Measurements from ENCODE around the gene UBE2E2. TPM values are rescaled to one million over a fixed set of nuclear protein-coding genes. Genes with fewer than 3 reads are reported as not detected.
A peak's percentile ranks its signal among the peaks of the same experiment; 100 is the strongest.

Gene UBE2E2
- total RNA-seq, 1 donor from 2014 or later = 61.3 TPM

DNA sequence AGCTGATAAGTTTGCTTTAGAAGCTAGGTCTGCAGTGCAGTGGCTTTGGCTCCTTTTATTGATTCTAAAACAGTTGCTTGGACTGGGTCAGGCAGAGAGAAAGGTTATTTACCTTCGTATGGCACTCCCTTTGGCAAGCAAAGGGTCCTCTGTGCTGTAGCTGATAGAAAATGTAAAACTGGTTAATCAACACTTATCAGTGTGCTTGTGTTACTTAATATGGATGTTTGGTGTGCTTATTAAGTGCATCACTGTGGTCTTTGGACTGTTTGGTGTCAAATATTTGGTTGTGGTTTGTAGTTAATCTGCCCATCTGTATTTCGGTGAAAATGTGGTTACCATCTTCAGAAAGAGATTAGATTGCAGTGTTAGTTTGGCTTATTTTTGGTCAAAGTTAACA is 16.0 kb downstream of the UBE2E2 start:
- no peaks in the 10 kb centered on the region for H3K36me3 ChIP-seq (ENCODE audit: control insufficient read depth, insufficient read depth, low read length)
- TF ChIP-seq, protein P1, sequence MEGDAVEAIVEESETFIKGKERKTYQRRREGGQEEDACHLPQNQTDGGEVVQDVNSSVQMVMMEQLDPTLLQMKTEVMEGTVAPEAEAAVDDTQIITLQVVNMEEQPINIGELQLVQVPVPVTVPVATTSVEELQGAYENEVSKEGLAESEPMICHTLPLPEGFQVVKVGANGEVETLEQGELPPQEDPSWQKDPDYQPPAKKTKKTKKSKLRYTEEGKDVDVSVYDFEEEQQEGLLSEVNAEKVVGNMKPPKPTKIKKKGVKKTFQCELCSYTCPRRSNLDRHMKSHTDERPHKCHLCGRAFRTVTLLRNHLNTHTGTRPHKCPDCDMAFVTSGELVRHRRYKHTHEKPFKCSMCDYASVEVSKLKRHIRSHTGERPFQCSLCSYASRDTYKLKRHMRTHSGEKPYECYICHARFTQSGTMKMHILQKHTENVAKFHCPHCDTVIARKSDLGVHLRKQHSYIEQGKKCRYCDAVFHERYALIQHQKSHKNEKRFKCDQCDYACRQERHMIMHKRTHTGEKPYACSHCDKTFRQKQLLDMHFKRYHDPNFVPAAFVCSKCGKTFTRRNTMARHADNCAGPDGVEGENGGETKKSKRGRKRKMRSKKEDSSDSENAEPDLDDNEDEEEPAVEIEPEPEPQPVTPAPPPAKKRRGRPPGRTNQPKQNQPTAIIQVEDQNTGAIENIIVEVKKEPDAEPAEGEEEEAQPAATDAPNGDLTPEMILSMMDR (IDR thresholded peaks at IDR 0.05; ENCODE audit: insufficient read depth, low read length, severe bottlenecking) = no peak
- FAIRE-seq = no peak
- no peaks in the 10 kb centered on the region for H3K27me3 ChIP-seq (ENCODE audit: control insufficient read depth, insufficient read depth, low read length)
- no peak overlapping the region for H3K4me3 ChIP-seq (ENCODE audit: low read depth, low read length)
- no peak for DNase-seq (ENCODE audit: low read depth)

DNA sequence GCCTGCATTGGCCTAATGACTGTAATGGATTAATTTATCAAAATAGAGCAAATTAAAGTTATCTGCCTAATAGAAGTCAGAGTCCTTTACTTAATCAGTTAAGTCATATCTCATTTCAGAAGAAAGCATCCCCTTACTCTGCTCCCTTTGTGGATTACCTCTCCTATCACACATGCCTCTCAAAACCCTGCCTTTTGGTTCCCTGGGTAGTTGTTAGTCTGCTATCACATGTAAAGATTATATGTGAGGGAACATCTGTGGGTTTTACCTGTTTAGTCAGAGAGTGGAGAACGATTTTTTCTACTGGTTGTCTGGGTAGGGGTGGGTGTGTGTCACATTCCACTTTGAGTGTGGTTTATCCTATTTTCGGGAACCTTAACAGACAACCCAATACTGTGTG is 16.4 kb downstream of the UBE2E2 start:
- TF ChIP-seq, protein P1 (IDR thresholded peaks at IDR 0.05; ENCODE audit: insufficient read depth, low read length, severe bottlenecking) = no peak
- H3K36me3 ChIP-seq (ENCODE audit: control insufficient read depth, insufficient read depth, low read length) = no peaks in the 10 kb centered on the region
- H3K4me3 ChIP-seq (ENCODE audit: low read depth, low read length) = no peak overlapping the region
- FAIRE-seq = no peak
- DNase-seq (ENCODE audit: low read depth) = no peak
- H3K27me3 ChIP-seq (ENCODE audit: control insufficient read depth, insufficient read depth, low read length) = no peaks in the 10 kb centered on the region

DNA sequence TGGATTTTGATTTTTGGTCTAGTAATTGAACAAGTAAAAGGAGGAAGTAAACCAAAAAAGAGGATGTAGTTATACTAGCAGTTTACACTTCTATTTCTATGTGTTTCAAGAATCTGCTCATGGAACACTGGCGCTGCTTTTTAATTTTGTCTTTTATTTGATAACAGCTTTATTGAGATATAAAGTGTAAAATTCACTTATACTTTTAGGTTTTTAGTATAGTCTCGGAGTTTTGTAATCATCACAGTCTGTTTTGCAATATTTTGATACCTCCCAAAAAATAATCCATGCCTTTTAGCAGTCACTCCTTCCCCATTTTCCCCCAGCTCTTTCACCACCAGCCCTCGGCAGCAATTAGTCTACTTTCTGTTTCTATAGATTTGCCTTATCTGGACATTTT is 18.0 kb downstream of the UBE2E2 start:
- FAIRE-seq (no peak), DNase-seq (ENCODE audit: low read depth) (no peak)
- TF ChIP-seq, protein P1 (IDR thresholded peaks at IDR 0.05; ENCODE audit: insufficient read depth, low read length, severe bottlenecking) = no peak

DNA sequence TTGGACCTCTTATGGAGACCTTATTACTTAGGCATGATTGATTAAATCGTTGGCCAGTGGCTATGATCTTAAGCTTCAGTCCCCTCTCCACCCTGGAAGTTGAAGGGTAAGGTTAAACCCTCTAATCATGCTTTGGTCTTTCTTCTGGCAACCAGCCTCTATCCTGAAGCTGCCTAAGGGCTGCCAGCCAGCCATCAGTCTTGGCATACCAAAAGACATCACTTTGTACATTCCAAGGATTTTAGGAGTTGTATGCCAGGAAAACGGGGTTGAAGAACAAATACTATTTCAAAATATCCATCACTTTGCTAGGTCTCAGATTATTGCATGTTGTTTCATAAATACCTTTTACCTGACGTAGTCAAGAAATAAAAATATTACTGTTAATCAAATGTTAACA is 28.9 kb downstream of the UBE2E2 start:
- Histone ChIP-seq H3K4me3 (ENCODE audit: low read depth, low read length) (no peak overlapping the region), H3K27me3 (ENCODE audit: control insufficient read depth, insufficient read depth, low read length) (no peaks in the 10 kb centered on the region), H3K36me3 (ENCODE audit: control insufficient read depth, insufficient read depth, low read length) (no peaks in the 10 kb centered on the region)
- DNase-seq (ENCODE audit: low read depth) = no peak
- TF ChIP-seq, protein P1 (IDR thresholded peaks at IDR 0.05; ENCODE audit: insufficient read depth, low read length, severe bottlenecking) = no peak
- no peak for FAIRE-seq

More for the DNA sequence above, 18.0 kb downstream of the UBE2E2 start:
- Histone ChIP-seq H3K36me3 (ENCODE audit: control insufficient read depth, insufficient read depth, low read length) (no peaks in the 10 kb centered on the region), H3K4me3 (ENCODE audit: low read depth, low read length) (no peak overlapping the region), H3K27me3 (ENCODE audit: control insufficient read depth, insufficient read depth, low read length) (no peaks in the 10 kb centered on the region)

DNA sequence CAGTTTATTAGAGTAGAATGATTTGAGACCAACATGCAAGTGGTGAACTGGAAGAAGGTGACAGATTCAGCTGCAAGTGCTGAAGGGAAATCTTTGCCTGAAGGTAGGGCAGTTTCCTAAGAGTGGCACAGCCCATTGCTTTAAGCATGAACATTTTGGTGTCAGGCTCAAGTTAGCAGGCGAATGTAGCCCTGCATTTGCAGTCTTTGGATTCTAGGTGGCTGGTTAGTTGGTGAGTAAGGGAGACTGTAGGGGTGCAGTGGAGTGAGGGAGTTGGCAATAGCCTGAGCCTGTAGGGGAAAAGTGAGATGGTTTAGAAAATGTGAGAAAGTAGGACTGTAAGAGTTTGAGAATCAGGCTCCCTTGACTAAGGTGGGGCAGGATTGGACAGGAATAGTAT is 29.7 kb downstream of the UBE2E2 start:
- H3K27me3 ChIP-seq (ENCODE audit: control insufficient read depth, insufficient read depth, low read length) = no peaks in the 10 kb centered on the region
- TF ChIP-seq, protein P1 (IDR thresholded peaks at IDR 0.05; ENCODE audit: insufficient read depth, low read length, severe bottlenecking) = no peak
- no peak overlapping the region for H3K4me3 ChIP-seq (ENCODE audit: low read depth, low read length)
- FAIRE-seq = no peak
- no peaks in the 10 kb centered on the region for H3K36me3 ChIP-seq (ENCODE audit: control insufficient read depth, insufficient read depth, low read length)
- no peak for DNase-seq (ENCODE audit: low read depth)

DNA sequence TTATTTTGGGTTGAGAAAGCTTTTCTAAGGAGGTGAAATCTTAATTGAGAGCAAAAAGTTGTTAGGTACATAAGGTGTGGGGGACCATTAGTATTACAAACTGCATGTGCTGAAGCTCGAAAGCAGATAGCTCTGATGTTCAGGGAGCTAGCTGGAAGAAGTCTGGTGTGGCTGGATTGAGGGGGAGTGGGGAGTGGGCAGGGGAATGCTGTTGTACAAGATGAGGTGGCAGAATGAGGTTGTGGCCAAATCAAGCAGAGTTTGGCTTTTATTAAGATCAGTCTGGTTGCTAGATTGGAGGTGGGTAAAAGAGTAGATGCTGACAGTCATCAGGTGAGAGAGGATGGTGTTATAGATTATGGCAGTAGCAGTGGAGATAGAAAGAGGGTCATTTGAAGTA is 32.1 kb downstream of the UBE2E2 start:
- no peaks in the 10 kb centered on the region for H3K36me3 ChIP-seq (ENCODE audit: control insufficient read depth, insufficient read depth, low read length)
- no peaks in the 10 kb centered on the region for H3K27me3 ChIP-seq (ENCODE audit: control insufficient read depth, insufficient read depth, low read length)
- TF ChIP-seq, protein P1 (IDR thresholded peaks at IDR 0.05; ENCODE audit: insufficient read depth, low read length, severe bottlenecking) = no peak
- FAIRE-seq = peak; percentile 66
- no peak overlapping the region for H3K4me3 ChIP-seq (ENCODE audit: low read depth, low read length)
- no peak for DNase-seq (ENCODE audit: low read depth)
